Keratinocyte (primary cell): ENCODE measurements around the gene EPHA10. TPM values are rescaled to one million over a fixed set of nuclear protein-coding genes. Genes with fewer than 3 reads are reported as not detected.

Experiments
- DNase-seq: peaks from one replicate; pipeline ENCODE4 v3.0.0-alpha.2; 2011; ENCODE audit warnings: low read depth, missing footprints, low spot score
- FAIRE-seq: peaks from 2 replicates; lab custom pipeline; 2011; peaks lifted over from hg19 to GRCh38; lab: Jason Lieb, UNC
- H2AFZ ChIP-seq: 2 replicates; pipeline ENCODE4 v1.6.0; 2012; ENCODE audit warnings: low read length, control low read depth, inconsistent platforms; ENCODE audit not compliant: control insufficient read depth
- H3K27ac ChIP-seq: 2 replicates; pipeline ENCODE4 v1.5.1; 2011; ENCODE audit warnings: low read length; ENCODE audit not compliant: control insufficient read depth, insufficient read depth
- H3K27me3 ChIP-seq: 3 replicates; pipeline ENCODE4 v1.6.0; 2011; ENCODE audit warnings: low read length; ENCODE audit not compliant: control insufficient read depth, insufficient read depth; ENCODE audit errors: extremely low read depth
- H3K36me3 ChIP-seq, 2 experiments: 2 replicates in 1 of 2; 3 replicates in 1 of 2; pipeline ENCODE4 v1.5.1; 2011; ENCODE audit warnings: low read length in 2 of 2, mild to moderate bottlenecking in 1 of 2; ENCODE audit not compliant: control insufficient read depth in 2 of 2, insufficient read depth in 2 of 2; ENCODE audit errors: extremely low read depth in 1 of 2
- H3K4me1 ChIP-seq: 3 replicates; pipeline ENCODE4 v1.5.1; 2011; ENCODE audit warnings: low read length; ENCODE audit not compliant: control insufficient read depth, insufficient read depth; ENCODE audit errors: extremely low read depth
- H3K4me2 ChIP-seq: 3 replicates; pipeline ENCODE4 v1.6.0; 2011; ENCODE audit warnings: low read depth, low read length; ENCODE audit not compliant: control insufficient read depth, insufficient read depth; ENCODE audit errors: extremely low read depth
- H3K4me3 ChIP-seq, 3 experiments: fragments of 200-600 bp in 1 of 3; sonication (generic) in 1 of 3; 2 replicates in 2 of 3; 3 replicates in 1 of 3; pipeline ENCODE4 v1.5.1; 2011 to 2016; ENCODE audit warnings: low read length in 3 of 3, mild to moderate bottlenecking in 3 of 3, control low read depth in 2 of 3, inconsistent platforms in 1 of 3, low read depth in 1 of 3, mixed read lengths in 1 of 3, mixed run types in 1 of 3, moderate library complexity in 1 of 3; ENCODE audit not compliant: control insufficient read depth in 2 of 3, insufficient read depth in 2 of 3; ENCODE audit errors: extremely low read depth in 1 of 3
- H3K79me2 ChIP-seq: 2 replicates; pipeline ENCODE4 v1.6.0; 2012; ENCODE audit warnings: low read length; ENCODE audit not compliant: control insufficient read depth, insufficient read depth
- H3K9ac ChIP-seq: 3 replicates; pipeline ENCODE4 v1.6.0; 2011; ENCODE audit warnings: low read length; ENCODE audit not compliant: control insufficient read depth, insufficient read depth; ENCODE audit errors: extremely low read depth
- H3K9me1 ChIP-seq: 3 replicates; pipeline ENCODE4 v1.6.0; 2011; ENCODE audit warnings: low read length; ENCODE audit not compliant: control insufficient read depth, insufficient read depth; ENCODE audit errors: extremely low read depth
- H3K9me3 ChIP-seq: 2 replicates; pipeline ENCODE4 v1.5.1; 2012; ENCODE audit warnings: low read depth, low read length; ENCODE audit not compliant: control insufficient read depth
- H4K20me1 ChIP-seq: 3 replicates; pipeline ENCODE4 v1.6.0; 2011; ENCODE audit warnings: low read length; ENCODE audit not compliant: control insufficient read depth, insufficient read depth; ENCODE audit errors: extremely low read depth
- CTCF ChIP-seq, 3 experiments: IDR thresholded peaks in 1 of 3; conservative IDR thresholded peaks in 1 of 3; optimal IDR thresholded peaks in 1 of 3; 2 replicates in 2 of 3; 3 replicates in 1 of 3; pipeline versions ENCODE3 to v1.5.1; 2011; ENCODE audit warnings: low read length in 3 of 3, mild to moderate bottlenecking in 3 of 3, moderate library complexity in 2 of 3, control low read depth in 1 of 3, inconsistent platforms in 1 of 3; ENCODE audit not compliant: insufficient read depth in 2 of 3; ENCODE audit errors: extremely low read depth in 1 of 3
- EZH2 ChIP-seq: IDR thresholded peaks from one replicate; pipeline ENCODE4 v1.6.1; 2012; ENCODE audit warnings: inconsistent platforms, mild to moderate bottlenecking, low read length, moderate library complexity
- dilution Hi-C: fragments of 300-500 bp; cut with MboI; formaldehyde crosslinking; loops from one replicate; pipeline ENCODE4 v1.7.0; 2020; ENCODE audit warnings: low sequenced_read_pairs; ENCODE audit not compliant: extremely low pct_ligation_motif_present
- polyA plus RNA-seq, 5 experiments: library from polyadenylated mRNA; depleted of rRNA in 3 of 5; stranded (reverse) in 3 of 5; stranded (forward) in 1 of 5; unstranded in 1 of 5; fragments of >200 nt; gene quantifications; 1 replicate in 1 of 5; 2 replicates in 3 of 5; 3 replicates in 1 of 5; pipeline versions ENCODE4 v1.2.1 to v1.2.3, GENCODE V29; 2011 to 2012; ENCODE audit warnings: missing spikeins in 2 of 5, low read depth in 1 of 5, low replicate concordance in 1 of 5

EPHA10 gene
- polyA plus RNA-seq, 1 donor (not counting 4 experiments of a cell fraction or from before 2014, with no cell fraction given), result not detected

- H3K79me2 ChIP-seq, result no peaks in the 10 kb centered on the region
Observed at GRCh38 chr1:37726751-37727585, 38.0 kb downstream of the EPHA10 start.

GRCh38 chr1:37725851-37726613 is 38.9 kb downstream of the EPHA10 start:
- dilution Hi-C loops, result no loop called here
- no peak for FAIRE-seq

More at GRCh38 chr1:37726751-37727585, 38.0 kb downstream of the EPHA10 start:
- no peak for TF ChIP-seq CTCF (optimal IDR thresholded peaks at IDR 0.05 in 1 of 3, IDR thresholded peaks at IDR 0.05 in 1 of 3, conservative IDR thresholded peaks at IDR 0.05 in 1 of 3; ENCODE audit: extremely low read depth in 1 of 3, insufficient read depth in 2 of 3, low read length in 3 of 3)
- dilution Hi-C loops, result no loop called here
- Histone ChIP-seq H3K4me1 (no peaks in the 10 kb centered on the region), H3K9me3 (no peaks in the 10 kb centered on the region), H3K4me2 (no peak overlapping the region), H3K4me3 (no peak overlapping the region), H3K36me3 (no peaks in the 10 kb centered on the region), H3K9ac (no peak overlapping the region), H2AFZ (no peak overlapping the region), H3K9me1 (no peaks in the 10 kb centered on the region), H3K27me3 (peaks cover 48% of the 10 kb centered on the region), H3K27ac (no peak overlapping the region), H4K20me1 (no peaks in the 10 kb centered on the region)
- FAIRE-seq (no peak), DNase-seq (no peak)

More at GRCh38 chr1:37725851-37726613, 38.9 kb downstream of the EPHA10 start:
- H3K9me1 ChIP-seq, result no peaks in the 10 kb centered on the region
- H3K79me2 ChIP-seq, result no peaks in the 10 kb centered on the region
- no peaks in the 10 kb centered on the region for H4K20me1 ChIP-seq
- H3K4me3 ChIP-seq, result no peak overlapping the region
- no peaks in the 10 kb centered on the region for H3K36me3 ChIP-seq
- H3K27me3 ChIP-seq, result peaks cover 48% of the 10 kb centered on the region
- H3K27ac ChIP-seq, result no peak overlapping the region
- no peaks in the 10 kb centered on the region for H3K4me1 ChIP-seq
- H2AFZ ChIP-seq, result no peak overlapping the region
- H3K4me2 ChIP-seq, result no peak overlapping the region
- DNase-seq, result no peak
- TF ChIP-seq EZH2 (no peak), CTCF (optimal IDR thresholded peaks at IDR 0.05 in 1 of 3, IDR thresholded peaks at IDR 0.05 in 1 of 3, conservative IDR thresholded peaks at IDR 0.05 in 1 of 3; ENCODE audit: extremely low read depth in 1 of 3, insufficient read depth in 2 of 3, low read length in 3 of 3) (no peak)
- no peak overlapping the region for H3K9ac ChIP-seq
- no peaks in the 10 kb centered on the region for H3K9me3 ChIP-seq
